ENCODE measurements around the gene ACOXL. TPM values are rescaled to one million over a fixed set of nuclear protein-coding genes. Genes with fewer than 3 reads are reported as not detected.

Gene ACOXL
- total and polyA plus RNA-seq, 3 donors from 2014 or later = 4.9 to 7.9 (median 5.3) TPM

DNA sequence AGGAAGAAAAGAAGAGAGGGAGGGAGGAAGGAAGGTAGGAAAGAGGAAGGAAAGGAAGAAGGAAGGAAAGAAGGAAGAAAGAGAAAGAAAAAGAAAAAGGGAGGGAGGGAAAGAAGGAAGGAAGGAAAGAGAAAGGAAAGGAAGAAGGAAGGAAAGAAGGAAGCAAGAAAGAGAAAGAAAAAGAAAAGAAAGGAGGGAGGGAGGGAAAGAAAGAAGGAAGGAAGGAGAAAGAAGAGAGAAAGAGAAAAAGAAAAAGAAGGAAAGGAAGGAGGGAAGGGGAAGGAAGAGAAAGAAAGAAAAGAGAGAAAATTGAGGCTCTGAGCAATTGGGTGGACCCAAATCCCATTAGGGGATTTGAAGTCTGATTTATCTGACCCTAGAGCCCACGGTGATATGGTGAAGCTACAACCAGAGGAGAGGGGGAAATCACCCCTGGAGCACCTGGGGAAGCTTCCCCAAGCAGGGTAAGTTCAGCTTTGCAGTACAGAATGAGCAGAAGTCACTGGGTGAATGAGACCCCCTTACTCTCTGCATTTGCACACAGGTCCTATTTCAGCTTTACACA is 210.8 kb downstream of the ACOXL start:
- no peak for TF ChIP-seq POLR2A (IDR thresholded peaks at IDR 0.05)
- TF ChIP-seq, protein P1, sequence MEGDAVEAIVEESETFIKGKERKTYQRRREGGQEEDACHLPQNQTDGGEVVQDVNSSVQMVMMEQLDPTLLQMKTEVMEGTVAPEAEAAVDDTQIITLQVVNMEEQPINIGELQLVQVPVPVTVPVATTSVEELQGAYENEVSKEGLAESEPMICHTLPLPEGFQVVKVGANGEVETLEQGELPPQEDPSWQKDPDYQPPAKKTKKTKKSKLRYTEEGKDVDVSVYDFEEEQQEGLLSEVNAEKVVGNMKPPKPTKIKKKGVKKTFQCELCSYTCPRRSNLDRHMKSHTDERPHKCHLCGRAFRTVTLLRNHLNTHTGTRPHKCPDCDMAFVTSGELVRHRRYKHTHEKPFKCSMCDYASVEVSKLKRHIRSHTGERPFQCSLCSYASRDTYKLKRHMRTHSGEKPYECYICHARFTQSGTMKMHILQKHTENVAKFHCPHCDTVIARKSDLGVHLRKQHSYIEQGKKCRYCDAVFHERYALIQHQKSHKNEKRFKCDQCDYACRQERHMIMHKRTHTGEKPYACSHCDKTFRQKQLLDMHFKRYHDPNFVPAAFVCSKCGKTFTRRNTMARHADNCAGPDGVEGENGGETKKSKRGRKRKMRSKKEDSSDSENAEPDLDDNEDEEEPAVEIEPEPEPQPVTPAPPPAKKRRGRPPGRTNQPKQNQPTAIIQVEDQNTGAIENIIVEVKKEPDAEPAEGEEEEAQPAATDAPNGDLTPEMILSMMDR (IDR thresholded peaks at IDR 0.05) = no peak
- no peak overlapping the region for H3K27ac ChIP-seq
- no peaks in the 10 kb centered on the region for H3K9me3 ChIP-seq
- H3K4me1 ChIP-seq = no peaks in the 10 kb centered on the region
- H3K36me3 ChIP-seq (ENCODE audit: low read depth, missing control alignments) = no peaks in the 10 kb centered on the region
- no peak for DNase-seq
- H3K4me3 ChIP-seq = no peak overlapping the region
- intact Hi-C loops (cut with DNase I; ENCODE audit: low total_unique reads) = no loop called here
- WGBS, 2 donors = 69 to 71% methylated on average over 1 of the region's 1 CpG
- H3K27me3 ChIP-seq = no peaks in the 10 kb centered on the region

DNA sequence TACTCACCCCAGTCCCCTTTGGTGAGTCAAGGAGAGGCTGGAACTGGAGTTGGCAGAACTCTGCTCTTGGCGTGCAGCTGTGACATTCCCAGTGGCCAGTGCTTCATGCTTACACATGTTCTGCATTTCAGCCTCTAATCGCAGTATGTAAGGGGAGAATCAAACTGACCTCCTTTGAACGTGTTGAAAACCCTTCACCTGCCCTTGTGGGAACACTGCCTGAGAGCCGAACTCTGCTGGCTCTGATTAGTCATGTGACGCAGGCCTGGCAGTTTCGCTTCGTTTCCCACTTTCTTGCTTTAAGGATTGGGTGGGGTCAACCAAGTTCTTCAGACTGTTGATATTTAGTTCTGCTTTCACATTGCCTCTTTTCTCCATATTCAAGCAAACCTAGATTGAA is 214.5 kb downstream of the ACOXL start:
- DNase-seq = no peak
- Histone ChIP-seq H3K27me3 (no peaks in the 10 kb centered on the region), H3K27ac (no peak overlapping the region), H3K36me3 (ENCODE audit: low read depth, missing control alignments) (no peaks in the 10 kb centered on the region), H3K9me3 (no peaks in the 10 kb centered on the region), H3K4me3 (no peak overlapping the region), H3K4me1 (no peaks in the 10 kb centered on the region)
- TF ChIP-seq, protein P1 (IDR thresholded peaks at IDR 0.05) = no peak
- no peak for TF ChIP-seq POLR2A (IDR thresholded peaks at IDR 0.05)
- 74 to 81% methylated on average over 7 of the region's 7 CpGs for WGBS, 2 donors
- intact Hi-C loops (cut with DNase I; ENCODE audit: low total_unique reads) = no loop called here

DNA sequence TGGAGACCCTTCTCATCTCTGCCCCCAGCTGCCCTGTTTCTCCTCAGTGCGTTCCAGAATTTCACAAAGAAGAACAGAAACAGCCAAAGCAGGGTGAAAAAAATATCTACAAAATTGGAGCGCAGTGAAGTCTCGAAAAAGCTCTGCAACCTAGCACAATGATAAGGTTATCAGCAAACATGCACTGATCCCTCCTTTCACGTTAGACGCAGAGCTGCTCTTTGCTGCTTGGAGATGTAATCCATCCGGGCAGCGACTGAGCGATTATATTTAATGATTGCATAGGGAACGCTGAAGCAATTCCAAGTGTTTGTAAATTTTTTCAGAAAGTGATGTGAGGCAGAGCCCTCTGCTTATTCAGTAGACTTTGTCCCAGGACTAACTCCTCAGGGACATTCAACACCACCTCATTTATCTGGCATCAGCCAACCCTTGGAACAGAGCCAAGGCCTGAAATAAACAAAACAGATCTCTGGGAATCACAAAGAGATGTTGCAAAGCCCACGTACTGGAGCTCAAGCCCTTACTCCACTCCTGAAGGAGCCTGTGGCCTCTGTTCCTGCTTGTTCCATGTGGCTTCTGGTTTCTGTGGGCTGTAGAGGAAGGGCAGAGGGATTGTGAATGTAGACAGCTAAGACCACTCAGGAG is 215.8 kb downstream of the ACOXL start:
- no peak for DNase-seq
- intact Hi-C loops (cut with DNase I; ENCODE audit: low total_unique reads) = no loop called here
- Histone ChIP-seq H3K27ac (no peak overlapping the region), H3K9me3 (no peaks in the 10 kb centered on the region), H3K27me3 (no peaks in the 10 kb centered on the region), H3K4me1 (no peaks in the 10 kb centered on the region), H3K36me3 (ENCODE audit: low read depth, missing control alignments) (no peaks in the 10 kb centered on the region), H3K4me3 (no peak overlapping the region)
- no peak for TF ChIP-seq POLR2A (IDR thresholded peaks at IDR 0.05)
- TF ChIP-seq, protein P1 (IDR thresholded peaks at IDR 0.05) = no peak
- WGBS, 2 donors = 32 to 58% methylated on average over 10 of the region's 10 CpGs

DNA sequence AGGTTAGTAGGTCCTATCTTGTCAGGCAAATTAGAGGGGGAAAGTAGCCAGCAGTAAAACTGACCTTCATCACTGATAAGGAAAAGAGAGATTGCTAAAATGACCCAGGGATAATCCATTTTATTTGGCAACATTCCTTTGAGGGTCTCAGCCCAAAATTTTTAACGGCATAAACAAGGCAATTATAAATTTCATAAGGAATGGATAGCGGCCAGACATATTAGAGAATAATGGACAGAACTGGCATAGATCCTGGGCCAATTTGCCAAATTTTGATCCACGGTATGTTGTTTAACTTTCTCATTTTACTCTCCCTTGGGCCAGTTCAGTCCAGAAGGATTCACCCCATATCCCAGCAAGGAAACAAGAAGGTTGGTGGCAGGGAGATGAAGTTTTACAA is 217.9 kb downstream of the ACOXL start:
- Histone ChIP-seq H3K36me3 (ENCODE audit: low read depth, missing control alignments) (no peaks in the 10 kb centered on the region), H3K27me3 (no peaks in the 10 kb centered on the region), H3K4me3 (no peak overlapping the region), H3K4me1 (no peaks in the 10 kb centered on the region), H3K27ac (no peak overlapping the region), H3K9me3 (no peaks in the 10 kb centered on the region)
- intact Hi-C loops (cut with DNase I; ENCODE audit: low total_unique reads) = no loop called here
- WGBS, 2 donors = 66 to 75% methylated on average over 3 of the region's 3 CpGs
- no peak for TF ChIP-seq POLR2A (IDR thresholded peaks at IDR 0.05)
- no peak for DNase-seq

DNA sequence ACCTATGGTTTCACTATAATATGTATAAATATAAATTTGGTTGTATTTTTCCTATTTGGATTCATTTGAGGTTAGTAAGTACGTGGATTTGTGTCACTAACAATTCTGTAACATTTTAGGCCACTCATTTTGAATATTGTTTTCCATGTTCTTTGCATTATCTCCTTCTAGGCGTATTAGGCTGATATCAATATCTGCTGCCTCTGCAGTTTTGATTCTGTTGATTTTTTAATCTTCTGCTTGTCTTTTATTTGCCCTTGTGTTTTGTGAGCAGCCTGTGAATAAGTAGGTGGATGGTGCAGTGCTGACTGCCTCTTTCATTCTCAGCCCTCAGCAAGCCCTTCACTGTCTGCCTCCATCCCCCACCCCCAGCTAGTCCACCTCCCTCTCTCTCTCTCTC is 222.7 kb downstream of the ACOXL start:
- no peak overlapping the region for H3K27ac ChIP-seq
- H3K9me3 ChIP-seq = no peaks in the 10 kb centered on the region
- no peaks in the 10 kb centered on the region for H3K36me3 ChIP-seq (ENCODE audit: low read depth, missing control alignments)
- no peak for DNase-seq
- no peak overlapping the region for H3K4me3 ChIP-seq
- 50 to 52% methylated on average over 2 of the region's 2 CpGs for WGBS, 2 donors
- no peaks in the 10 kb centered on the region for H3K27me3 ChIP-seq
- intact Hi-C loops (cut with DNase I; ENCODE audit: low total_unique reads) = no loop called here
- TF ChIP-seq, protein P1 (IDR thresholded peaks at IDR 0.05) = no peak
- TF ChIP-seq POLR2A (IDR thresholded peaks at IDR 0.05) = no peak
- no peaks in the 10 kb centered on the region for H3K4me1 ChIP-seq

Measured in testis (tissue), 3 donors.